Measurements from ENCODE around the gene TCP11L2. TPM values are rescaled to one million over a fixed set of nuclear protein-coding genes. Genes with fewer than 3 reads are reported as not detected.
A peak's percentile ranks its signal among the peaks of the same experiment; 100 is the strongest.

The TCP11L2 gene
- total RNA-seq, 1 donor from 2014 or later, result 21.7 TPM

DNA sequence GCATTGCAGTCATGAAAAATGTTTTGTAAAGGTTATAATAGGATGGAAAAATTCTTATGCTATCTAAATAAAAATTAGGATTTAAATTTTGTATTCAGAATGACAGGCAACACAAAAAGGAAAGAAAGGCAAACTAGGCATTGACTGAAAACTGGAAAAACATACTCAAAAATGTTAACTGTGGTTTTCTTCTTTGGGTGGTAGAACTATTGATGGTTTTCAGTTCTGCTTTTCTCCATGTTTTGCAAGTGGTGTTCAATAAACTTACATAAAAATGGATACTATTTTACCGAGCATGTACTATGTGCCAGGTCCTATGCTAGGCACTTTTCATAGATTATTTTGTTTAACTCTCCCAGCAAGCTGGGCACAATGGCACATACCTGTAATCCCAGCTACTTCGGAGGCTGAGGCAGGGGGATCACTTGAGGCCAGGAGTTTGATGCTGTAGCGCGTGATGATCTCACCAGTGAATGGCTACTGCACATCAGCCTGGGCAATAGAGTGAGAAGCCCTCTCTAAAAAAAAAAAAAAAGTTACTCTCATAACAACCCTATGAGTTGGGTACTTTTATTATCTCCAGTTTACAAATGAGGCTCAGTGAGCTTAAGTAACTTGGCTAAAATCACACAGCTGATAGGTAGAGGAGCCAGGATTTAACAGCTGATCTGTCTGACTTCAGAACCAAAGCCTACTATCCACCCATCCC, 26.3 kb upstream of the TCP11L2 start:
- no peaks in the 10 kb centered on the region for H3K27me3 Mint-ChIP-seq (ENCODE audit: low read depth)
- no peak overlapping the region for H3K4me3 Mint-ChIP-seq
- no peak for DNase-seq (ENCODE audit: low spot score in 2 of 2, unreplicated experiment in 2 of 2)
- no peak overlapping the region for H3K27ac Mint-ChIP-seq
- peaks cover 10% of the 10 kb centered on the region for H3K4me1 Mint-ChIP-seq
- H3K9me3 Mint-ChIP-seq, result no peaks in the 10 kb centered on the region
- TF ChIP-seq, protein P1, sequence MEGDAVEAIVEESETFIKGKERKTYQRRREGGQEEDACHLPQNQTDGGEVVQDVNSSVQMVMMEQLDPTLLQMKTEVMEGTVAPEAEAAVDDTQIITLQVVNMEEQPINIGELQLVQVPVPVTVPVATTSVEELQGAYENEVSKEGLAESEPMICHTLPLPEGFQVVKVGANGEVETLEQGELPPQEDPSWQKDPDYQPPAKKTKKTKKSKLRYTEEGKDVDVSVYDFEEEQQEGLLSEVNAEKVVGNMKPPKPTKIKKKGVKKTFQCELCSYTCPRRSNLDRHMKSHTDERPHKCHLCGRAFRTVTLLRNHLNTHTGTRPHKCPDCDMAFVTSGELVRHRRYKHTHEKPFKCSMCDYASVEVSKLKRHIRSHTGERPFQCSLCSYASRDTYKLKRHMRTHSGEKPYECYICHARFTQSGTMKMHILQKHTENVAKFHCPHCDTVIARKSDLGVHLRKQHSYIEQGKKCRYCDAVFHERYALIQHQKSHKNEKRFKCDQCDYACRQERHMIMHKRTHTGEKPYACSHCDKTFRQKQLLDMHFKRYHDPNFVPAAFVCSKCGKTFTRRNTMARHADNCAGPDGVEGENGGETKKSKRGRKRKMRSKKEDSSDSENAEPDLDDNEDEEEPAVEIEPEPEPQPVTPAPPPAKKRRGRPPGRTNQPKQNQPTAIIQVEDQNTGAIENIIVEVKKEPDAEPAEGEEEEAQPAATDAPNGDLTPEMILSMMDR (IDR thresholded peaks at IDR 0.05; ENCODE audit: unreplicated experiment), result no peak
- no peaks in the 10 kb centered on the region for H3K36me3 Mint-ChIP-seq

- H3K36me3 Mint-ChIP-seq, result no peaks in the 10 kb centered on the region
- H3K27ac Mint-ChIP-seq, result no peak overlapping the region
- DNase-seq (ENCODE audit: low spot score in 2 of 2, unreplicated experiment in 2 of 2), result no peak
- peaks cover 10% of the 10 kb centered on the region for H3K4me1 Mint-ChIP-seq
- TF ChIP-seq, protein P1 (IDR thresholded peaks at IDR 0.05; ENCODE audit: unreplicated experiment), result no peak
- H3K4me3 Mint-ChIP-seq, result no peak overlapping the region
- H3K9me3 Mint-ChIP-seq, result peaks cover 6% of the 10 kb centered on the region
- peaks cover 2% of the 10 kb centered on the region for H3K27me3 Mint-ChIP-seq (ENCODE audit: low read depth)
Measured at GRCh38 chr12:106280106-106280505, 22.4 kb upstream of the TCP11L2 start.

DNA sequence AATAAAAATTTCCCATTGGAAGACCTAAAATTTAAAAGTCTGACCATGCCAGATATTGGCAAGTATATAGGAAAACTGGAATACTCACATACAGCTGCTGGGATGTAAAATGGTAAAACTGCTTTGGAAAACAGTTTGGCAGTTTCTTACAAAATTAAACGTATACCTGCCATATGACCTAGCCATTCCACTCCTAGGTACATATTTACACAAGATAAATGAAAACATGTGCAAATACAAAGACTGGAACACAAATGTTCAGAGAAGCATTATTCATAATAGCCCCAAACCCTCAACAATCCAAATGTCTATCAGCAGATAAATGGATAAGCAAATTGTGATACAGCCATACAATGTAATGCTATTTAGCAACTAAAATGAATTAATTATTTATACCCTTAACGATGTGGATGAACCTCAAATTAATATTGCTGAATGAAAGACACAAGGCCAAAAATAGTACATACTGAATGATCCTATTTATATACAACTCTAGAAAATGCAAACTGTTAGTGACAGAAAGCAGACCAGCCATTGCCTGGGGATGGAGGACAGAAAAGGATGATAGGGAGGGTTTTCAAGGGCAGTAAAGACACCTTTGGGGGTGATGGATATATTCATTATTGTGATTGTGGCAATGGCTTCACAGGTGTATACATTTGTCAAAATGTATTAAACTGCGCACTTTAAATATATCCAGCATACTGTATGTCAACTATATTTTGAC, 21.3 kb upstream of the TCP11L2 start:
- no peaks in the 10 kb centered on the region for H3K36me3 Mint-ChIP-seq
- no peak for DNase-seq (ENCODE audit: low spot score in 2 of 2, unreplicated experiment in 2 of 2)
- peaks cover 10% of the 10 kb centered on the region for H3K4me1 Mint-ChIP-seq
- no peak overlapping the region for H3K27ac Mint-ChIP-seq
- peaks cover 6% of the 10 kb centered on the region for H3K9me3 Mint-ChIP-seq
- H3K4me3 Mint-ChIP-seq, result no peak overlapping the region
- TF ChIP-seq, protein P1 (IDR thresholded peaks at IDR 0.05; ENCODE audit: unreplicated experiment), result no peak
- H3K27me3 Mint-ChIP-seq (ENCODE audit: low read depth), result peaks cover 2% of the 10 kb centered on the region

- no peak for DNase-seq (ENCODE audit: low spot score in 2 of 2, unreplicated experiment in 2 of 2)
- TF ChIP-seq, protein P1 (IDR thresholded peaks at IDR 0.05; ENCODE audit: unreplicated experiment), result no peak
- H3K4me1 Mint-ChIP-seq, result peaks cover 9% of the 10 kb centered on the region
Measured at GRCh38 chr12:106281804-106282203, 20.7 kb upstream of the TCP11L2 start.

DNA sequence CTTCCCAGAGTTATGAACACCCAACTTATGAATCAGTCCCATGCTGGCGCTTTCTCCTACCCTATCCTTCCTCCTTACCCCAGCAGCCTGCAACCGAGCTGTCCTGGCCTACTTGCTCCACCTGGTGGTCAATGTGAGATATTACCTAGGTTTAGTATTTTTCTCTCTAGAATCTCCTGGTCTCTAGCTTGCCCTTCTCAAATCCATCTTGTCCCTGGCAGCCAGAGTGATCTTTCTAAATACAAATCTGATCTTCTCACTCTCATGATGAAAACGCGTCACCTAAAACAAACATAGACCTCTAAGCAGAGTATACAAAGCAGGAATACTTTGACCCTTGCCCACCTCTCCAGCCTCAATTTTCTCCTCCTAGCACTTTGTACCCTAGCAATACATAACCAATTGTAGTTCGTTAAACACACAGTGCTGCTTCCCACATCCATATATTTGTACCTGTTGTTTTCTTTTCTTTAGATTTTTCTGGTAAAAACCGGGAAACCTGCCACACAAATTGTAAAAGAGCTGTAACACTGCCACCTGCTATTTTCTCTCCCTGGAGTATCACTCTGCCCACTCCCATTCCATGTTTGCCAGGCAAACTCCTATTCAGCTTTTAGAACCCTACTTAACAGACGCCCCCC, 20.0 kb upstream of the TCP11L2 start:
- DNase-seq (ENCODE audit: low spot score in 2 of 2, unreplicated experiment in 2 of 2), result no peak
- H3K9me3 Mint-ChIP-seq, result peaks cover 6% of the 10 kb centered on the region
- no peak overlapping the region for H3K4me3 Mint-ChIP-seq
- H3K27ac Mint-ChIP-seq, result no peak overlapping the region
- H3K36me3 Mint-ChIP-seq, result no peaks in the 10 kb centered on the region
- peaks cover 1% of the 10 kb centered on the region for H3K4me1 Mint-ChIP-seq
- H3K27me3 Mint-ChIP-seq (ENCODE audit: low read depth), result peaks cover 2% of the 10 kb centered on the region
- TF ChIP-seq, protein P1 (IDR thresholded peaks at IDR 0.05; ENCODE audit: unreplicated experiment), result peak; percentile 66

More at GRCh38 chr12:106281804-106282203, 20.7 kb upstream of the TCP11L2 start:
- Mint-ChIP-seq H3K27ac (no peak overlapping the region), H3K36me3 (no peaks in the 10 kb centered on the region), H3K27me3 (ENCODE audit: low read depth) (peaks cover 2% of the 10 kb centered on the region), H3K9me3 (peaks cover 6% of the 10 kb centered on the region), H3K4me3 (no peak overlapping the region)

Measured in mesothelial cell of epicardium (in vitro differentiated cells).